ENCODE measurements around the gene RASA3. TPM values are rescaled to one million over a fixed set of nuclear protein-coding genes. Genes with fewer than 3 reads are reported as not detected.

Gene RASA3
- polyA plus RNA-seq, 3 donors: 9.0 to 32.6 (median 16.6) TPM

DNA sequence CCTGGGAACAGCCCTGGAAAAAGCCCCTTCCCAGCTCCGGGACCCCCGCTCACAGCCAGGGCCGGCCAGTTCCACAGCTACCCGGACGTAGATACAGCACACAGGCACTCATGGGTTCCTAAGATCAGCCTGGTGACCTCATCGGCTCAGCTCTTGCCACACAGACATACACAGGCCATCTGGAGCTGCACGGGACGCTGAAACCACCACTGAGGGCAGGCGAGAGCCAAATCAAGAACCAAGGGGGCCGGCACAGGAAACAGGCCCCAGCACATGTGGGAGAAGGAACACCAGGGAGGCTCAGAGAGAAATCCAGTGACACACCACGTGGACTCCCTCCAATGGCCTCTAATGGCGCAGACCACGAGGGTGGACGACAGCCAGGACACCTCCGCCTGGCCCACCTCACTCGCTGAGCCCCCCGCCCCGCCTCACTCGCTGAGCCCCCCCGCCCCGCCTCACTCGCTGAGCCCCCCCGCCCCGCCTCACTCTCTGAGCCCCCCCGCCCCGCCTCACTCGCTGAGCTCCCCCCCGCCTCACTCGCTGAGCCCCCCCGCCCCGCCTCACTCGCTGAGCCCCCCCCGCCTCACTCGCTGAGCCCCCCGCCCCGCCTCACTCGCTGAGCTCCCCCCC lies 88.9 kb downstream of the RASA3 start:
- peaks cover 70% of the 10 kb centered on the region for H3K79me2 ChIP-seq (ENCODE audit: insufficient read depth, low read length)

DNA sequence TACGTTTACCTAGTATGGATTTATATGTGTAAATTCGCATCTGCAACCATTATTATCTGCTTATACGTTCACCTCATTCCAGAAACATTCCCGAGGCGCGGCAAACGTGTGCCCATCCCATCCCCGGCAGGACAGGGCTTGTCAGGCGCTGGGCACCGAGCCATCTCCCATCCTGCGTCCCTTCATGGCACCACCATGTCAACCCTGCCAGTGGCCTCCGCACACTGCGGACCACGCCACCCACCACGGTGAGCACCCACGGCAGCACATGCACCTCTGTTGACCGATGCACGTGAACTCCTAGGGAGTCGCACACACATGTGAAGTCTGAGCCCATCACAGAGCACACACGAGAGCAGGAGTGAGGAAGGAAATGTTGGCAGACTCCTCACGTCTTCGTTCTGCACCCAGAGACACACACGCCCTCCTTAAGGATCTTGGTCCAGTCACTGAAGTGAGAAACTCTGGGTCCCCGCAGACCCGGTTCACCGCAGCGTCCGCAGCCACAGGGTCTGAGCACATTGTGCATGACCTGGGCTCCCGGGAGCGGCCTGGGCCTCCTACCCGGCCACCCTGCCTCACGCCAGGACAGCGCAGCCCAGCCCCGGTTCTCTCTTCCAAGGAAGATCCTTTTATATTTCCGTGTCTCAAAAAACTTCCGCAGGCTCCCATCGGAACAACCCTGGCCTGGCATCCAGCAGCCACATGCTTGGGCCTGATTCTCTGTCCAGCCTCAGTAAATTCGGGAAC lies 90.2 kb downstream of the RASA3 start:
- H3K9me3 Mint-ChIP-seq: peaks cover 0 to 6% (median 1%) of the 10 kb centered on the region in 7 donors
- no peaks in the 10 kb centered on the region for H3K9me3 ChIP-seq (replicated peaks in 1 of 2; ENCODE audit: control insufficient read depth in 1 of 2, insufficient read depth in 1 of 2, low read length in 2 of 2)
- H3K4me1 ChIP-seq (ENCODE audit: control insufficient read depth in 1 of 2, insufficient read depth in 2 of 2, low read length in 2 of 2): peaks cover 17 to 19% of the 10 kb centered on the region in 2 donors
- 95% methylated on average over 31 of the region's 38 CpGs for WGBS (ENCODE audit: insufficient coverage)
- H2AFZ ChIP-seq (ENCODE audit: insufficient read depth, low read depth, low read length, poor library complexity, severe bottlenecking): no peak overlapping the region
- no peak overlapping the region for H3K4me3 ChIP-seq (replicated peaks in 1 of 3; ENCODE audit: low read depth in 2 of 3, low read length in 3 of 3)
- H3K4me1 Mint-ChIP-seq: peaks cover 32% of the 10 kb centered on the region
- no peak overlapping the region for H3K9ac ChIP-seq (ENCODE audit: insufficient read depth, low read length, poor library complexity, severe bottlenecking)
- peaks cover 89% of the 10 kb centered on the region for H4K20me1 ChIP-seq (ENCODE audit: insufficient read depth, low read length)
- no peak overlapping the region for H3K27ac ChIP-seq (ENCODE audit: low read depth in 1 of 2, low read length in 2 of 2)
- TF ChIP-seq, protein P1, sequence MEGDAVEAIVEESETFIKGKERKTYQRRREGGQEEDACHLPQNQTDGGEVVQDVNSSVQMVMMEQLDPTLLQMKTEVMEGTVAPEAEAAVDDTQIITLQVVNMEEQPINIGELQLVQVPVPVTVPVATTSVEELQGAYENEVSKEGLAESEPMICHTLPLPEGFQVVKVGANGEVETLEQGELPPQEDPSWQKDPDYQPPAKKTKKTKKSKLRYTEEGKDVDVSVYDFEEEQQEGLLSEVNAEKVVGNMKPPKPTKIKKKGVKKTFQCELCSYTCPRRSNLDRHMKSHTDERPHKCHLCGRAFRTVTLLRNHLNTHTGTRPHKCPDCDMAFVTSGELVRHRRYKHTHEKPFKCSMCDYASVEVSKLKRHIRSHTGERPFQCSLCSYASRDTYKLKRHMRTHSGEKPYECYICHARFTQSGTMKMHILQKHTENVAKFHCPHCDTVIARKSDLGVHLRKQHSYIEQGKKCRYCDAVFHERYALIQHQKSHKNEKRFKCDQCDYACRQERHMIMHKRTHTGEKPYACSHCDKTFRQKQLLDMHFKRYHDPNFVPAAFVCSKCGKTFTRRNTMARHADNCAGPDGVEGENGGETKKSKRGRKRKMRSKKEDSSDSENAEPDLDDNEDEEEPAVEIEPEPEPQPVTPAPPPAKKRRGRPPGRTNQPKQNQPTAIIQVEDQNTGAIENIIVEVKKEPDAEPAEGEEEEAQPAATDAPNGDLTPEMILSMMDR (IDR thresholded peaks at IDR 0.05): no peak
- intact Hi-C loops (cut with micrococcal nuclease): no loop called here
- peaks cover 20 to 56% of the 10 kb centered on the region in 2 donors for H3K36me3 ChIP-seq (replicated peaks in 1 of 2; ENCODE audit: control insufficient read depth in 1 of 2, insufficient read depth in 2 of 2, low read length in 2 of 2)
- peaks cover 62% of the 10 kb centered on the region for H3K79me2 ChIP-seq (ENCODE audit: insufficient read depth, low read length)
- H3K4me3 Mint-ChIP-seq: no peak overlapping the region
- H3K27me3 ChIP-seq (ENCODE audit: control insufficient read depth in 2 of 2, insufficient read depth in 2 of 2, low read length in 2 of 2): no peaks in the 10 kb centered on the region
- H3K4me2 ChIP-seq (replicated peaks; ENCODE audit: extremely low read depth, low read length, poor library complexity, severe bottlenecking): no peak overlapping the region
- peak overlapping the region in 1 of 7 donors; percentile 12 for H3K27ac Mint-ChIP-seq
- no peak for DNase-seq
- H3K27me3 Mint-ChIP-seq (ENCODE audit: low read depth in 3 of 3): peaks cover 0 to 2% (median 1%) of the 10 kb centered on the region in 3 donors
- peaks cover 60 to 83% of the 10 kb centered on the region in 2 donors for H3K36me3 Mint-ChIP-seq

More for the DNA sequence above, 88.9 kb downstream of the RASA3 start:
- peaks cover 19 to 22% of the 10 kb centered on the region in 2 donors for H3K4me1 ChIP-seq (ENCODE audit: control insufficient read depth in 1 of 2, insufficient read depth in 2 of 2, low read length in 2 of 2)
- H3K4me3 ChIP-seq (replicated peaks in 1 of 3; ENCODE audit: low read depth in 2 of 3, low read length in 3 of 3): no peak overlapping the region
- no peak overlapping the region for H2AFZ ChIP-seq (ENCODE audit: insufficient read depth, low read depth, low read length, poor library complexity, severe bottlenecking)
- Mint-ChIP-seq H3K4me3 (no peak overlapping the region), H3K4me1 (peaks cover 35% of the 10 kb centered on the region), H3K36me3 (peaks cover 60 to 79% of the 10 kb centered on the region in 2 donors), H3K9me3 (peaks cover 0 to 6% (median 1%) of the 10 kb centered on the region in 7 donors), H3K27ac (peak overlapping the region in 6 of 7 donors; percentile 12 to 80 (median 62)), H3K27me3 (ENCODE audit: low read depth in 3 of 3) (peaks cover 0 to 4% (median 1%) of the 10 kb centered on the region in 3 donors)
- no peak overlapping the region for H3K27ac ChIP-seq (ENCODE audit: low read depth in 1 of 2, low read length in 2 of 2)
- H3K27me3 ChIP-seq (ENCODE audit: control insufficient read depth in 2 of 2, insufficient read depth in 2 of 2, low read length in 2 of 2): no peaks in the 10 kb centered on the region
- peaks cover 87% of the 10 kb centered on the region for H4K20me1 ChIP-seq (ENCODE audit: insufficient read depth, low read length)
- H3K9me3 ChIP-seq (replicated peaks in 1 of 2; ENCODE audit: control insufficient read depth in 1 of 2, insufficient read depth in 1 of 2, low read length in 2 of 2): no peaks in the 10 kb centered on the region
- TF ChIP-seq, protein P1 (IDR thresholded peaks at IDR 0.05): peak; percentile 37
- peaks cover 20 to 56% of the 10 kb centered on the region in 2 donors for H3K36me3 ChIP-seq (replicated peaks in 1 of 2; ENCODE audit: control insufficient read depth in 1 of 2, insufficient read depth in 2 of 2, low read length in 2 of 2)
- H3K9ac ChIP-seq (ENCODE audit: insufficient read depth, low read length, poor library complexity, severe bottlenecking): no peak overlapping the region
- intact Hi-C loops (cut with micrococcal nuclease): no loop called here
- H3K4me2 ChIP-seq (replicated peaks; ENCODE audit: extremely low read depth, low read length, poor library complexity, severe bottlenecking): no peak overlapping the region
- peak; percentile 77 to 87 (median 78) for DNase-seq
- 29% methylated on average over 11 of the region's 37 CpGs for WGBS (ENCODE audit: insufficient coverage)
